Measurements from ENCODE around the gene ASPA.
"Not testable (repeated sequence)": the region's sequence is repeated elsewhere in the genome, so short reads cannot be mapped to it uniquely, and the experiment has no call there.

Gene ASPA

DNA sequence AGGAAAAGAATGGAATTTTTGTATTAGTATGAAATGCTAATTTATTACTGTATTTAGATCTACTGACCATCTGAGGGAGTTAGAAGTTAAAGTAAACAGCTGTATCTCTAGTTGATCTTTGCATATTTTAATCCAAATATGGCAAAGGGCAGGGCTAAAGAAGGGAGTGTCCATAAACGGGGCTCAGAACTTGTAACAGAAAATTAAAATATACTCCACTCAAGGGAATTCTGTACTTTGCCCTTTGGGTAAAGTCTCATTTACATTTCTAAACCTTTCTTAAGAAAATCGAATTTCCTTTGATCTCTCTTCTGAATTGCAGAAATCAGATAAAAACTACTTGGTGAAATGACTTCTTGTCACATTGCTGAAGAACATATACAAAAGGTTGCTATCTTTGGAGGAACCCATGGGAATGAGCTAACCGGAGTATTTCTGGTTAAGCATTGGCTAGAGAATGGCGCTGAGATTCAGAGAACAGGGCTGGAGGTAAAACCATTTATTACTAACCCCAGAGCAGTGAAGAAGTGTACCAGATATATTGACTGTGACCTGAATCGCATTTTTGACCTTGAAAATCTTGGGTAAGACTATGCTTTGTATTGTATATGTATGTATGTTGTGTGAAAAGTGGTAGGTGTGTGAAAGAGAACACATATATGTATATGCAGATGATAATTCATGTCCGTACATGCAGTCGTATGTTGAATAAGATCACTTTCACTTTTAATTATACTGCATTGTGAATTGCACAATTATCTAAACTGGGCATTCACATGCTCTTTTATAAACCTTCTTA lies at the start of gene ASPA:
TSS of gene ASPA (plus strand) at position 186 of the 799 bp plus-strand sequence. CDS start at position 349, 163 bp downstream.
- no peak for DNase-seq

DNA sequence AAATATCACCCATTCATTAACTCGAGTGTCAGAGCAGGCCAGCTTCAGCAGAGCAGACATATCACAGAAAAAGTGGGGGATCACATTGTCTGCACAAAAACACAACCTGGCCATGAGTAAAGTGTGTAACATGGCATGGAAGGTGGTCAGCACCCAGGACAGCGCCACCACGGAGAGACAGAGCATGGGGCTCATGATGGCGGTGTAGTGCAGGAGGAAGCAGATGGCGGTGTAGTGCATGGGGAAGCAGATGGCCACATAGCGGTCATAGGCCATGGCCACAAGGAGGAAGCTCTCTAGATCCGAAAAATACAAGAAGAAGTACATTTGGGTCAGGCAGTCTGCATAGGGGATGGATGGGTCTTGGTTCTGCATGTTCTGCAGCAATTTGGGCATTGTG lies 42.6 kb upstream of the ASPA start:
- not testable (repeated sequence) for DNase-seq

DNA sequence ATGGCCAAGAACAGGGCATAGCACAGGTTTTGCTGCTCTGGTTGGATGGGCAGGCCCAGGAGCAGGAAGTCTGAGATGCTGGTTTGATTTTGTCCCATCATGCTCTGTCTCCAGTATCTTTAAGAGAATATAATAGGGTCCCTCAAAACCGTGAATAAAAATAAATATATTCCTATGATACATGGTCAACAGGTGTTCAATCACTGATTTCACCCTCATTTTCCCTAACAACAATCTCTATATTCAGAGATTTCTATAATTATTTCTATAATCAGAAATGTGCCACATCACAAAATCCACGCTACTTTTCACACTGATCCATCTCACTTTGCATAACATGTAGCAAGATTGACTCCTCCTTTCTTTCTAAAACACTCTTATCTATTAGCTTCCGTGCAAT lies 42.1 kb upstream of the ASPA start, which contains the start of gene OR1E2:
TSS of gene OR1E2 (minus strand) at position 101 of the 400 bp plus-strand sequence. CDS start at position 101, 0 bp downstream.
- DNase-seq = no peak

DNA sequence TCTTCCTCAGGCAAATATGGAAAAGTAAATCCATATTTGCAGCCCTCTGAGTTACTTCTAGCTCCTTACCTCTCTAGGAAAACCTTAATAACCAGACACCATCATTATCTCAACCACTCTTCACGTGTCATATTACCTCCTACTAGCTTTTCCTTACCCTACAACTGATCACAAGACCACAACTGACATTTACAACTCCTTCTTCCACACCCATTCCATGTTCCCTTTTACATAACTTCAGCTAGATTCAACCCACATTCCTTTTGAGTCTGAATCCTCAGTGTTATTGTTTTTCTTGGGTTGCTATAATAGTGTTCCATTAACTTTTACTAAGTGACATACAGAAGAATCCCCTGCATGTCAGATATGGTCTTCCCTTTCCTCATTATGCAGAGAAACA lies 37.4 kb upstream of the ASPA start:
- no peak for DNase-seq

DNA sequence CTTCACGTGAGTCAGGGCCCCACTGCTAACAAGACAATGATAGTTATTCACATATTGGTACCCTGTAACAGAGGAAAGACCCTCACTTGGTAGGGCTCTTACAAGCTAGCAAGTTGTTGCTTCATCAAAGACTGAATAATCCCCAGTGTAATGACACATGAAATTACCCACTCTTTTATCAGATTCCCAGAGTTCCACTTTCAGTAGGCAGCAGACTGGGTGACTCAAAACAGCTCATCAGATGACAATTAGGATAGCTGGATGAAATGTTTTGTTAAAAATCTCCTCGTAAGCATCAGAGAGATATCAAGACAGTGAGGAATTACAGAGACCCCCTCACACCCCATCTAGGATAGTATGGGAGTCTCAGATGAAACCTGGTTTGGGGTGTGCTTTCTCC lies 35.3 kb upstream of the ASPA start:
- no peak for DNase-seq

DNA sequence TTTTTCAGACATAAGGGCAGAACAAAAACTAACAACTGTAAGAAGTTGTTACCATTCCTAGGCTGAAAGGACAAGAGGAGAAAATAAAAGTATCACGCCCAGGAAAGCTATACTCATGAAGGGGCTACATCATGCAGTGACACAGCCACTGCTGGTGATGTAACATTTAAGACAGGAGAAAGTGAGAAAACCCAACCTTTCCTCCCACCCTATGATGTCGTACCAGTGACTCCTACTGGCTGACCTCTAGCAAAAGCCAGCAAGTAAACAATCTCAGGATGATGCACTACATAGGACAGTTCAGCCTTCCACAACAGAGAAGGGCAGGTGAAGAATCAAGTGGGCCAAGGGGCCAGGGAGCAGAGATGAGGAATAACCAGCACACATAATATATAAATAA lies 28.2 kb upstream of the ASPA start:
- DNase-seq = no peak

DNA sequence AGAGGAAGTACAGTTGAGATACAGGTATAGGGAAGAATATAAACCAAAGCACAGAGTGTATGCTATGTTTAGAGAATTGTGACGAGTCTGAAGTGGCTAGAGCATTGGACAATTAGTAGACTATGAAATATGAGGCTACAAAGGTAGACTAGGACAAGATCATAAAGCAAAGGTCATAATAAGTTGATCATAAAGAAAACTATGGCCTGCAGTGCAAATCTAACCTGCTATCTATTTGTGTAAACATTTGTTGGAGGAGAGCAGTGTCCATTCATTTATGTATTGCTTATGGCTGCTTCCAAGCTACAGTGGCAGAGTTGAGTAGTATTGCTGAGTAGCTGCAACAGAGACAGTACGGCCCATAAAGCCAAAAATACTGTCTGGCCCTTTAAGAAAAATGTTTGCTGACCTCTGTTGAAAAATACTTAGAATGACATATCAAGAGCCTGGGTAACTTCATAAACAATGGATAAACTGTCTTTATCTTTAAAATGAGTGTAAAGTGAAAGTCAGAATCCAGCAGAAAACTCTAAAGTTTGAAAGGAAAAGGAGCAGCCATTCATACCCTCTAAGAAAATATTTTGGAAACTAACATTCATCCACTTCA lies 27.6 kb upstream of the ASPA start:
- no peak for DNase-seq

DNA sequence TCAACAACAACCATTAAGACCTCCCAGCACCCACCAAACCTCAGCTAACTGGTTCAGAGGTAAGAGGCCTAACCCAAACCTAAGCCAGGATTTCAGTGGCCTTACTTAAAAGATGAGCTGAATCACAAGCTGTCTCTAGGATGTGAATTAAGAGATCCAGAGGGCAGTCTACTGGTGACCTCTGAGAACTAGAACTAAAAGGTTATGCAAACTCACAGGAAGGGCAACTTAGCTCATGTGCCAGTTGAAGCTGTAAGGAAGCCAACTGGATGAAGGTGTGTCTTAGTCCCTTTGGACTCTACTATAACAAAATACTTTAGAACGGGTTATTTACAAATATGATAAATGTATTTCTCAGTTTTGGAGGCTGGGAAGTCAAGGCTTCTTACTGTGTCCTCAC lies 9.4 kb upstream of the ASPA start:
- not testable (repeated sequence) for DNase-seq

DNA sequence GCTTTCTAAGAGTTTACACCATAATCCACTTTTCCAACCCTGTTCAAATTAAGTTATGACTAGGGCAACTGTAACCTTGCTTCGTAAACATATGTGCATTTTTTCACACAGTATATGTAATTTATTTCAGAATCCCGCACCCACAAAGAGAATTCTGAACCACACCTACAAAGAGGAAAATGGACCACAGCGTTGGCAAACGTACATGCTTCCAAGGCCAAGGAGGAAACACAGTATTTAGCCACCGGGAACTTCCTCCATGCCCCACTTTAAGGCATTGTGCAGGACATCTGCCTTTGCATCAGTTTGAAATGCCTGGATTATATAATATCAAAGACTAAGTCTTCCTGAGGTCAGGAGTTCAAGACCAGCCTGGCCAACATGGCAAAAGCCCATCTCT lies 6.3 kb upstream of the ASPA start:
- DNase-seq = no peak

DNA sequence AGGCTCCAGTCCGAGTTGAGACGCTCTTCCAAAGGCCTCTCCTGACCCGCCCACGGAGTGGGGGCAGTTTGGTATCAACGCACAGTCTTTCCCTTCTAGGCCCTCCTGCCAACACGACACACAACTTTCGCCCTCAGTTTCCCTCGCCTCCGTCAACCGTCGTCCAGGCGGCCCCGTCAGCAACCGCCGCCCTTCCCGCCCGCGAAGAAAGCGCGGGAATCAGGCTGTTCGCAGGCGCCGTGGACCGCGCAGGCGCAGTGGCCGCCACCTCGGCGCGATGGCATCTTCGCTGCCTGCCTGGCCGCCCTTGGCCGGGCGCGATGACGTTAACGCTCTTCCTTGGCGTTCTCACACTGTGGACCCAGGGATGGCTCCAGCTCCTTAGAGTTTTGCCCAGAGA lies 4.2 kb upstream of the ASPA start, which contains the start of gene SPATA22:
TSS of gene SPATA22 (minus strand) at position 221 of the 400 bp plus-strand sequence. CDS start 2,494 bp downstream, outside the sequence.
- no peak for DNase-seq

DNA sequence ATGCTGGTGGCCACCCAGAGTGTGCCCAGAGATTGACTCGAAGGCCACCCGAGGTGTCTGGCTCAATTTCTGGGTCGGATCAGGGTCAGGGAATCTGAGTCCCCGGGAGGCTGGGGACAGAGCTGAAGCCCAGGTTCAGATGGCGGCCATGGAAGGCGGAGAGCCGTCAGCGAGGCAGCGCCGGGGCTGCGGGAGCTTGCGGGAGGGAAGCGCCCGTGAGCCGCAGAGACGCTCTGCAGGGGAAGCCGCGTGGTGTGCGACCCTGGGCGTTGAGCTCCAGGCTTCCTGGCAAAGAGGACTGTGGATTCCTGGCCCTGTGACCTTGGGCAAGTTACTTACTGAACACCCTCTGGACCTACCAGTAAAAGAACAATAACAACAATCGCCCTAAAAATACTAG lies 3.7 kb upstream of the ASPA start:
- DNase-seq = no peak

DNA sequence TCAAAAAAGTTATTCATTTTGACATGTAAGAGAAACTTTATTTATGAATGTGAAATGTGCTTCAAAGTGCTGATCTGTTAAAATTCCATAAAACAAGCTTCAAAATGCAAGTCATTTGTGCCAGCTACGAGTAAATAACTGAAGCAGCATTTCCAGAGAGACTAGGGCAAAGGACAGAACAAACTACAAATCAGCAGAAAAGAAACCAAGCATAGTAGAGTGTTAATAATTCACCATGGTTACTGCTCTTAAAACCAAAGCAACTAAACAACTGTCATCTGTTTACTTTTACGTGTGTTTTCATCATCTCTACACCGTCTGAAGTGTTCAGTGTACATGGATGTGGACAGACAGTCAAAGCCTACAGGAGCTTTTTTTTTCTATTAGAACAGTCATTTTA lies 1.6 kb upstream of the ASPA start:
- no peak for DNase-seq

DNA sequence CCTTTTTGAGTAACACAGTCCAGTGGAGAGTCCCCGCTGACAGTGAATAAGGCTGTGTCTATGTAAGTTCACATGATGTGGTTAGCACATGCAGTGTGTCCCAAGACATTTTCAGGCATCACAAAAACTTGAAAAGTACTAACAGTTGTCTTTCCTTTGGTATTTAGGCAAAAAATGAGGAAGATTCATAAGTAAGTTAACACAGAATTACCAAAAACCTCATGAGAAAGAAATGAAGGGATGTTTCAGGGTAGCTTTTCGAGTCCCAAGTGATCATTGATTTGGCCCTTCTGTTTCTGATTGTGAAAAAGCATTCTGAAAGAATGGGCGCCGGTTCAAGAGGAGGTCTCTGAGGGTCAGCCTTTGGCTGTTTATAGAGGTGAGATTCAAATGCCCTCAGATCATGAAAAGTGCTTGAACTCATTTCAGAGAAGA lies 529 bp upstream of the ASPA start:
- DNase-seq = no peak

DNA sequence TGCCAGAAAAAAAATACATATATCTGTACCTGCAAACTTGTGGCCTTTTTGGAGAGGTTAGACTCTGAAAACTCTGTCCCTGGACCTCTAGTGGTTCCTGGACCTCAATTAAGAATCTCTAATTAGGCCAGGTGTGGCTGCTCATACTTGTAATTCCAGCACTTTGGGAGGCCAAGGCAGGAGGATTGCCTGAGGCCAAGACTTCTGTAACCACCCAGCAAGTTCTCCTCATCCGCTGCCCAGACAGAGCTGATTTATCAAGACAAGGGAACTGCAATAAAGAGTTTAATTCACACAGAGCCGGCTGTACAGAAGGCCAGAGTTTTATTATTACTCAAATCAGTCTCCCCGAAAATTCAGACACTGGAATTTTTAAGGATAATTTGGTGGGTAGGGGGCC lies 4.2 kb downstream of the ASPA start:
- DNase-seq = no peak

DNA sequence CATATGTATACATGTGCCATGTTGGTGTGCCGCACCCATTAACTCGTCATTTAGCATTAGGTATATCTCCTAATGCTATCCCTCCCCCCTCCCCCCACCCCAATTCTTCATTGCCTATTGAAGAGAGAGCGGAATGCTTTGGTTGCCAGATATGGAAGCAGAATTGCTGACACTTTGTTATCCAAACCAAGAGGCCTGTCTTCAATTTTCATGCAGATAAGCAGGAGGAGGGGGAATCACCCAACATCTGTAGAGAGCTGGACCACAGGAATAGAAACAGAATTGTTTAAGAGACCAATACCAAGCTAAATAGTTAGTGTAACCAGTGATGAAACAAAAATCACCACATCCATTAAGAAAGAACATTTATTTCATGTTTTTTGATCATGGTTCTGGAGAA lies 7.1 kb downstream of the ASPA start:
- no peak for DNase-seq

DNA sequence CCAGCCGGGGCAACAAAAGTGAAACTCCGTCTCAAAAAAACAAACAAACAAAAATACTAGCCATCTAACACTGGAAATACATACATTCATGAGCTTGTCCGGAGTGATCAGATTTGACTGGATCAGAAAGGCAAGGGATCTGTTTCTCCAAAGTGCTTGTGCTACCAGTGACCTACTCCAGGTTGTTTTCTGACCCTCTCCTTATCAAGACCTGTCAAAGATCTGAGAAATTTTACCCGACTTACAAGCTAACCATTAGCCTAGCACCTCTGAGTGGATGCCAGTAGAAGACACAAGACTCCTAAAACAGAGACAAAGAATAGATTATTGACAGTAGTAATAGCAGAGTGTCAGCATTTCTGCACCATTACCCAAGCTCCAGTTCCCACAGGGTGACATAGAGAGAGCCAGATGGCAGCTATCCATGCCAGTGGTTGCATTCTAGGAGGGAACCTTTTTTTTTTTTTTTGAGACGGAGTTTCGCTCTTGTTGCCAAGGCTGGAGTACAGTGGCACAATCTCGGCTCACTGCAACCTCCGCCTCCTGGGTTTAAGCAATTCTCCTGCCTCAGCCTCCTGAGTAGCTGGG lies 9.8 kb downstream of the ASPA start:
- no peak for DNase-seq

DNA sequence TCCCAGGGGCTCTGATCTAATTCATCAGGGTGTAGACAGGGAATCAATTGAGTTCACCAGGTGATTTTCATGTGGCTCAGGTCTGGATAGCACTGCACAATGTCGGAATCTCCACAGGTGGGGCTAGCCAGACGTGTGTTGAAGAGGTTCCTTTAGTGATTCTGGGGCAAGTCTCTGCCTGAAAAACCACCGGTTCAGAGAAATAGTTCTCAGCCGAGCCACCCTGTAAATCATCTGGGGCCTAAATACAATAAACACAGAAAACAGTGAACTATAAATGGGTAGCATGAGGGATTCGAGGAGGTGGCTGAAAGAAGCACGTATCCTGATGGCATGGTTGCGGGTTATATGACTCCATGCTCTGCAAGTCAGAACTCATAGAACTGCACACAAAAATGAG lies 21.3 kb downstream of the ASPA start:
- DNase-seq = no peak

DNA sequence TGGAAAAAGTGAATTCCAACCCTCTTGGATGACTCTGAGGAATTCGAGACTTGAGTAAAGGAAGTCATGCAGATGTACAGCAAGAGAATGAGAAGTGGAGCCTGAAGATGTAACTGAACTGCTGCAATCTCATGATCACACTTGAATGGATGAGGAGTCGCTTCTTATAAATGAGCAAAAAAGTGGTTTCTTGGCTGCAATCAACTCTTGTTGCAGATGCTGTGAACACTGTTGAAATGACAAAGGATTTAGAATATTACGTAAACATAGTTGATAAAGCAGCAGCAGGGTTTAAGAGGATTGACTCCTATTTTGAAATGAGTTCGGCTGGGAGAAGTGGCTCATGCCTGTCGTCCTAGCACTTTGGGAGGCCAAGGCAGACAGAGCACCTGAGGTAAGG lies 25.5 kb downstream of the ASPA start:
- DNase-seq = no peak

DNA sequence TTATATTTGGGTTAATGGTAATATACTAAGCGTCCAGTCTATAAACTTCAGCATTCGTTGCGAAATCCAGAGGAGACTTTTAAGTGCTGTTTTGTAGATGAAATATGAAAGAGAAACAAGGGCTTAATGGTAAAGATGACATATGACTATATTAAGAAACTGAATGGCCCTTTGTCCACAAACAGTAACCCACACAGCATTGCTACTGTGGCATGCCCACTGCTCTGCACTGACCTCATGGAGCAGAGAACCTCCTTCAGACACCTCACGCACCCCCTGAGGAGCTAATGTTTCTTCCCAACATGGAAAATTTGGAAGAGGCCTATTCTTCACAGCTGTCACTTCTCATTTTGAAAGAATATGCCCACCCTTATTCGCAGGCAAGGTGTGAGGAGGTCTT lies 26.7 kb downstream of the ASPA start:
- DNase-seq = no peak

DNA sequence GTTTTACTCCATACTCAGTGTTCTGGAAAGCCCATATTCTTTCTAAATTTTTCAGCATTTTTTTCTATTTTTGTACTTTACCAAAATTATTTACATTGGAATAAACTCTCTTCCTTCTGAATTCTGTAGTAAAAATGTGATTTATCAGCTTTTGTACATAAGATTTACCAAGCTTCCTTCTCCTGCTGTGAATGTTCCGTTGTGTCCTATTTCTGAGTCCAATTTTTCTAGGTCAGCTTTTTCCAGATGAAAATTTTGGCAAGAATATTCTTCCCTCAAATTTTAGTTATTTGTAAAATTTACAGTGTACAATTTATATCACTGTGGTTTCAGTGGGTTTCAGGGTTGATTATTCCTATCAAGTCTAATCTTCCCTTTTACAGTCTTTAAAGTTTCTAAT lies 27.5 kb downstream of the ASPA start:
- no peak for DNase-seq

DNA sequence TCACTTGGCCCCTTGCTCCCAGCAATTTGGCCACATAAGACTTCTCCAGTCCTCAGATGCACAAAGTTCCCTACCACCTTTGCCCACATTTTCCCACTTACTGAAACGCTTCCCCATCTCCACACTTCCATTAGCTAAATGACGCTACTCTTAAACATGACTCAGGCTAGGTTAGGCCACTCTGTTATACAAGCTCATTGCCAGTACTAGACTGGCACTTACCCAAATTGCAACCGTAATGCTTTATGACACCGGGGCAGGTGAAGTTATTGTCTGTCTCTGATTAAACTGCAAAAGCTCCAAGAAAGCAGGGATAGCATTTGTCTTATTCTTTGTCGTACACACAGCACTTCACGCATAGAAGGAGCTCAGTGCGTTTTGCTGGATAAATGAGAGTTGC lies 29.2 kb downstream of the ASPA start:
- DNase-seq = no peak

DNA sequence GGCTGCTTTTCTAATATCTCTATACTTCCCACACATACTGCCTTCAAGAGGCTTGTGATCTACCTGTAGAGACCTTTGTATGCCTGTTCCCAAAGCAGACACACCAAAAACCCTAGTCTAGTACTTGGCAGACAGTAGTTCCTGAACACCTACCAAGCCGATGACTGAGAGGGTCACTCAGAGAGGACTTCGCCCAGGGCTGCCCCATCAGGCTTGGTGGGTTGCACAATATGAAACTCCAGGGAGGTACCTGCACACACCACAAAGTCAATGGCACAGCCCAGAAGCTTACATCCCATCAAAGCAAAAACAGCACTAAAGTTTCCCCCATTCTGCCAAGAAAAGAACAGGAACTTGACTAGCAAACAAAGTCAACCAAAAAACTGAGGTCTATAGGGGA lies 30.3 kb downstream of the ASPA start:
- no peak for DNase-seq

DNA sequence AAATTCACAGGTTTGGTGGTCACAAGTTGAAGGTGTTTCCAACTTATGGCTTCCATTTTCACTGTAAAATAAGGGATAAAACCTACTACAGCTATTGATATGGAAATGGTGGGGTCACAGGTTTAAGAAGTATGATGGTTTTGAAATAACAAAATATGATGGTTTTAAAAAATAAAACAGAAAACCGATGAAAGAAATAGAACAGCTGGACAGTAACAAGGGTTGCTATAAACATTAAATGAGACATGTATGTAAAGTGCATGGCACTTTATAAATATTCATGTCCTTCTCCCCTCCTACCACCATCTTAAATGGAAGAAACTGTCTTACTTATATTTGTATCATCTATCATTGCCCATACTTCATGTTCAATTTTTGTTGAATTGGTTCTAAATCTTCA lies 31.3 kb downstream of the ASPA start:
- no peak for DNase-seq

DNA sequence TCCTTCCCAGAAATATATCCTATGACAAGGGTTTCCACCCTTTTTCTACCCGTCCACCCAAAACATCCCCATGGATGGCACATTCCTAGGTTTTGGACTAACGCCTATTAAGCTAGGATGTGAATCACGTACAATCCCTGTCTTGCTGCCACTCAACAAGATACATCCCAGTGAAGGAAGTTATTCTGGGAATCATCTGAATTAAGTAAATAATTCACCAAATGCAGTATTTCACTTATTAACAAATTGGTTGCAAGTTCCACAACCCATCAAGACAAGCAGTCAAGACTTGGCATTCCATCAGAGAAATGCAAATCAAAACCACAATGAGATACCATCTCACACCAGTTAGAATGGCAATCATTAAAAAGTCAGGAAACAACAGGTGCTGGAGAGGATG lies 32.1 kb downstream of the ASPA start:
- DNase-seq = no peak
